Measurements from ENCODE around the gene VASP.

The VASP gene

GRCh38 chr19:45506989-45507871 lies at the start of gene VASP:
Gene VASP, plus strand, starts transcription at chr19:45507479. Its CDS starts 293 bp downstream, at chr19:45507772.
- DNase-seq (ENCODE audit: low spot score), result peak; percentile 85

- DNase-seq (ENCODE audit: low spot score), result no peak
Observed at GRCh38 chr19:45457776-45458175, 49.5 kb upstream of the VASP start.

GRCh38 chr19:45460807-45461347 lies 46.4 kb upstream of the VASP start:
- peak; percentile 10 for DNase-seq (ENCODE audit: low spot score)

- no peak for DNase-seq (ENCODE audit: low spot score)
Observed at GRCh38 chr19:45462174-45462573, 45.1 kb upstream of the VASP start.

GRCh38 chr19:45463241-45463640 lies 44.0 kb upstream of the VASP start:
- DNase-seq (ENCODE audit: low spot score), result no peak

GRCh38 chr19:45464274-45464673 lies 43.0 kb upstream of the VASP start:
- DNase-seq (ENCODE audit: low spot score), result no peak

- no peak for DNase-seq (ENCODE audit: low spot score)
Observed at GRCh38 chr19:45464852-45465441, 42.3 kb upstream of the VASP start.

GRCh38 chr19:45467115-45467455 lies 40.2 kb upstream of the VASP start:
- DNase-seq (ENCODE audit: low spot score), result peak; percentile 29

- peak; percentile 97 for DNase-seq (ENCODE audit: low spot score)
Observed at GRCh38 chr19:45467456-45468158, 39.7 kb upstream of the VASP start, which contains the start of gene FOSB. Gene FOSB, plus strand, starts transcription at chr19:45467996. Its CDS starts 591 bp downstream, at chr19:45468587.

- DNase-seq (ENCODE audit: low spot score), result peak; percentile 22
Observed at GRCh38 chr19:45468159-45468651, 39.1 kb upstream of the VASP start.

- DNase-seq (ENCODE audit: low spot score), result no peak
Observed at GRCh38 chr19:45468803-45469131, 38.5 kb upstream of the VASP start.

GRCh38 chr19:45469132-45469944 lies 37.9 kb upstream of the VASP start:
- DNase-seq (ENCODE audit: low spot score), result peak; percentile 95

- no peak for DNase-seq (ENCODE audit: low spot score)
Observed at GRCh38 chr19:45469945-45470761, 37.1 kb upstream of the VASP start.

GRCh38 chr19:45470762-45471081 lies 36.6 kb upstream of the VASP start:
- DNase-seq (ENCODE audit: low spot score), result no peak

GRCh38 chr19:45471111-45471930 lies 36.0 kb upstream of the VASP start:
- no peak for DNase-seq (ENCODE audit: low spot score)

- DNase-seq (ENCODE audit: low spot score), result no peak
Observed at GRCh38 chr19:45471931-45472562, 35.2 kb upstream of the VASP start.

GRCh38 chr19:45472563-45473366 lies 34.5 kb upstream of the VASP start:
- peak; percentile 38 for DNase-seq (ENCODE audit: low spot score)

GRCh38 chr19:45473367-45473681 lies 34.0 kb upstream of the VASP start:
- DNase-seq (ENCODE audit: low spot score), result no peak

Data from D341Med (cell line).